Measurements from ENCODE around the gene DKK2. TPM values are rescaled to one million over a fixed set of nuclear protein-coding genes. Genes with fewer than 3 reads are reported as not detected.

DKK2 gene
- polyA plus RNA-seq, 1 of the 3 experiments (the other 2 are of a cell fraction) = 53.1 TPM

GRCh38 chr4:106892786-106893185 is 143.3 kb downstream of the DKK2 start:
- Histone ChIP-seq H3K9me2 (no peaks in the 10 kb centered on the region), H3K79me2 (ENCODE audit: insufficient read depth) (no peaks in the 10 kb centered on the region), H3K4me2 (no peak overlapping the region), H3K27ac (ENCODE audit: low read depth in 2 of 2, low read length in 1 of 2) (no peak overlapping the region), H4K20me1 (ENCODE audit: insufficient read depth) (no peaks in the 10 kb centered on the region), H3K4me1 (ENCODE audit: control insufficient read depth in 1 of 2, insufficient read depth in 2 of 2, low read depth in 1 of 2, low read length in 1 of 2) (no peaks in the 10 kb centered on the region), H3F3A (replicated peaks; ENCODE audit: insufficient read depth) (no peaks in the 10 kb centered on the region), H3K27me3 (ENCODE audit: insufficient read depth) (no peaks in the 10 kb centered on the region), H3K9me3 (no peaks in the 10 kb centered on the region), H3K4me3 (ENCODE audit: low read depth in 2 of 2, low read length in 1 of 2) (no peak overlapping the region), H3K9ac (no peak overlapping the region), H2AFZ (ENCODE audit: low read depth) (no peak overlapping the region), H3K36me3 (replicated peaks in 1 of 2; ENCODE audit: control insufficient read depth in 1 of 2, insufficient read depth in 2 of 2, low read length in 1 of 2) (no peaks in the 10 kb centered on the region)
- ChIA-PET POLR2A (no interaction called here), CTCF (interaction anchor here (0.9 kb wide), 2 partner anchors 15 to 61 kb away, joined by 3 read pairs; no protein-coding TSS in a partner anchor)
- 57% methylated on average over 2 of the region's 6 CpGs for WGBS (ENCODE audit: low lambda C conversion rate)
- no peak for DNase-seq
- TF ChIP-seq, protein P1, sequence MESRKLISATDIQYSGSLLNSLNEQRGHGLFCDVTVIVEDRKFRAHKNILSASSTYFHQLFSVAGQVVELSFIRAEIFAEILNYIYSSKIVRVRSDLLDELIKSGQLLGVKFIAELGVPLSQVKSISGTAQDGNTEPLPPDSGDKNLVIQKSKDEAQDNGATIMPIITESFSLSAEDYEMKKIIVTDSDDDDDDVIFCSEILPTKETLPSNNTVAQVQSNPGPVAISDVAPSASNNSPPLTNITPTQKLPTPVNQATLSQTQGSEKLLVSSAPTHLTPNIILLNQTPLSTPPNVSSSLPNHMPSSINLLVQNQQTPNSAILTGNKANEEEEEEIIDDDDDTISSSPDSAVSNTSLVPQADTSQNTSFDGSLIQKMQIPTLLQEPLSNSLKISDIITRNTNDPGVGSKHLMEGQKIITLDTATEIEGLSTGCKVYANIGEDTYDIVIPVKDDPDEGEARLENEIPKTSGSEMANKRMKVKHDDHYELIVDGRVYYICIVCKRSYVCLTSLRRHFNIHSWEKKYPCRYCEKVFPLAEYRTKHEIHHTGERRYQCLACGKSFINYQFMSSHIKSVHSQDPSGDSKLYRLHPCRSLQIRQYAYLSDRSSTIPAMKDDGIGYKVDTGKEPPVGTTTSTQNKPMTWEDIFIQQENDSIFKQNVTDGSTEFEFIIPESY (IDR thresholded peaks at IDR 0.05; ENCODE audit: borderline replicate concordance, low read depth) = no peak
- TF ChIP-seq RCOR1 (IDR thresholded peaks at IDR 0.05; ENCODE audit: low read length) = no peak
- TF ChIP-seq RFX5 (IDR thresholded peaks at IDR 0.05; ENCODE audit: low read length) = no peak
- no peak for TF ChIP-seq TAF1 (IDR thresholded peaks at IDR 0.05; ENCODE audit: borderline replicate concordance, low read depth, low read length)
- no peak for TF ChIP-seq EZH2phosphoT487 (IDR thresholded peaks at IDR 0.05; ENCODE audit: borderline replicate concordance, low read depth)
- TF ChIP-seq NRF1 (IDR thresholded peaks at IDR 0.05; ENCODE audit: low read depth, low read length) = no peak
- no peak for TF ChIP-seq FOXJ3 (CRISPR knock-in tag; IDR thresholded peaks at IDR 0.05)
- TF ChIP-seq REST (IDR thresholded peaks at IDR 0.05; ENCODE audit: low read depth, low read length) = no peak
- no peak for TF ChIP-seq FOSL2 (IDR thresholded peaks at IDR 0.05; ENCODE audit: borderline replicate concordance, low read depth)

GRCh38 chr4:106875340-106875739 is 160.8 kb downstream of the DKK2 start:
- Histone ChIP-seq H3K79me2 (ENCODE audit: insufficient read depth) (no peaks in the 10 kb centered on the region), H3K27ac (ENCODE audit: low read depth in 2 of 2, low read length in 1 of 2) (no peak overlapping the region), H3K4me1 (ENCODE audit: control insufficient read depth in 1 of 2, insufficient read depth in 2 of 2, low read depth in 1 of 2, low read length in 1 of 2) (no peaks in the 10 kb centered on the region), H4K20me1 (ENCODE audit: insufficient read depth) (no peaks in the 10 kb centered on the region), H3K36me3 (replicated peaks in 1 of 2; ENCODE audit: control insufficient read depth in 1 of 2, insufficient read depth in 2 of 2, low read length in 1 of 2) (no peaks in the 10 kb centered on the region), H3F3A (replicated peaks; ENCODE audit: insufficient read depth) (no peaks in the 10 kb centered on the region), H3K4me3 (ENCODE audit: low read depth in 2 of 2, low read length in 1 of 2) (no peak overlapping the region), H3K27me3 (ENCODE audit: insufficient read depth) (no peaks in the 10 kb centered on the region), H3K4me2 (no peak overlapping the region), H3K9ac (no peak overlapping the region), H3K9me3 (no peaks in the 10 kb centered on the region), H2AFZ (ENCODE audit: low read depth) (no peak overlapping the region), H3K9me2 (no peaks in the 10 kb centered on the region)
- POLR2A ChIA-PET = no interaction called here
- WGBS (ENCODE audit: low lambda C conversion rate) = 68% methylated on average over 7 of the region's 7 CpGs
- CTCF ChIA-PET = no interaction called here
- no peak for DNase-seq
- TF ChIP-seq MEF2A (IDR thresholded peaks at IDR 0.05; ENCODE audit: borderline replicate concordance, low read depth) (no peak), JUND (IDR thresholded peaks at IDR 0.05) (no peak), TAF1 (IDR thresholded peaks at IDR 0.05; ENCODE audit: borderline replicate concordance, low read depth, low read length) (no peak), TEAD4 (IDR thresholded peaks at IDR 0.05; ENCODE audit: borderline replicate concordance, insufficient read depth) (no peak), CHD2 (IDR thresholded peaks at IDR 0.05; ENCODE audit: low read length, partially characterized antibody) (no peak), SMC3 (IDR thresholded peaks at IDR 0.05; ENCODE audit: low read depth, low read length) (no peak), YY1 (IDR thresholded peaks at IDR 0.05; ENCODE audit: low read depth) (no peak), NFIC (IDR thresholded peaks at IDR 0.05; ENCODE audit: borderline replicate concordance) (no peak), POLR2AphosphoS5 (IDR thresholded peaks at IDR 0.05; ENCODE audit: low read depth, low read length) (no peak), MXI1 (IDR thresholded peaks at IDR 0.05; ENCODE audit: low read depth, low read length) (no peak), NRF1 (IDR thresholded peaks at IDR 0.05; ENCODE audit: low read depth, low read length) (no peak), RCOR1 (IDR thresholded peaks at IDR 0.05; ENCODE audit: low read length) (no peak), TCF12 (IDR thresholded peaks at IDR 0.05) (no peak)
- TF ChIP-seq, protein P2, sequence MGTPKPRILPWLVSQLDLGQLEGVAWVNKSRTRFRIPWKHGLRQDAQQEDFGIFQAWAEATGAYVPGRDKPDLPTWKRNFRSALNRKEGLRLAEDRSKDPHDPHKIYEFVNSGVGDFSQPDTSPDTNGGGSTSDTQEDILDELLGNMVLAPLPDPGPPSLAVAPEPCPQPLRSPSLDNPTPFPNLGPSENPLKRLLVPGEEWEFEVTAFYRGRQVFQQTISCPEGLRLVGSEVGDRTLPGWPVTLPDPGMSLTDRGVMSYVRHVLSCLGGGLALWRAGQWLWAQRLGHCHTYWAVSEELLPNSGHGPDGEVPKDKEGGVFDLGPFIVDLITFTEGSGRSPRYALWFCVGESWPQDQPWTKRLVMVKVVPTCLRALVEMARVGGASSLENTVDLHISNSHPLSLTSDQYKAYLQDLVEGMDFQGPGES (IDR thresholded peaks at IDR 0.05; ENCODE audit: low read depth, low read length) = no peak
